Activated gamma-delta T cell treated with anti-CD3 and anti-CD28 coated beads, Interleukin-2, amount 50 U/mL, for 16 hours (primary cell): ENCODE measurements around the gene TRABD2B.

Experiments
- DNase-seq: peaks from one replicate; pipeline ENCODE4 v3.0.0-alpha.2; 2020; ENCODE audit warnings: low read depth

The TRABD2B gene

DNA sequence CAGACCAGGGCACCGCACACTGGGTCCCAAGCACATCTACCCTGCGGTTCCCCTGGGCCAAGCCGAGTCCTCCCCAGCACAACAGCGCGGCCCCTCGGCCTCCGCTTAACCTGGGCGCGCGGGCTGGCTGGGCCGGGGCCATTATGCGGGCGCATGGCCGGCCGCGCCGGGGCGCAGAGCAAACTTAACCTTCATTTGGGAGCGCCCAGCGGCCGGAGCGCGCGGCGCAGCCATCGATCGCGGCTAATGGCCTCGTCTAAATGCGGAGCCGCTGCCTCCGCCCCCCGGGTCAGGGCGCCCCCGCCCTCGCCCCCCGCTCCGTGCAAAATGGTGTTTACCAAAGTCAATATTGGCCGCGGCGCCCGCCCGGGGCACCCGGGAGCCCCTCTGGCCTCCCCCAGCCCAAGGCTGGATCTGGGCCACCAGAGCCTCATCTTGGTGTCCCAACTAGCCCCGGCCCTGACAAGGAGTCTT, 272.1 kb downstream of the TRABD2B start:
- no peak for DNase-seq

DNA sequence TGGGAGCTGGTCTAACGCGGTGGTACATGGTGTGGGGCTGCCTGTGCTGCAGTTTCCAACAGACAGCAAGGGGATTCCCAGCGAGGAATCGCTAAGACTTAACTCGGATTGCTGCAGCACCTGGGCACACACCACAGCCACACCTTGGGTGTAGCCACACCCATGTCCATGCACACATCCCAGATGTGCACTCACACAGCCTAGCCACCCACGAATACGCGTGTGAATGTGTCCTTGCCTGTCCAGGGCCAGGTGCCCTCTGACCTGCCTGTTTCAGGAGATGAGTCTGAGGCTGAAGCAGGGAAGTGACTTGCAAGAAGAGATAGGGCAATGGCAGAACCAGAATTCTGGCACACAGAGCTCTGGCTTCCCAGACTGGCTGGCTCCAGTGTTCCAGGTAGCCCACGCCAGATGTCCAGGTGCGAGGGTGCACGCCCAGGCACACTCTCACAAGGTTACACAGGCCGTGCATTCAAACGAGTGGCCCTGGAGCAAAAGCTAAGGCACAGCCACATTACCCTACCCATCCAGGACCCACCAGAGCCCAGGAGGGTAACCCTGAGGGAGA, 272.7 kb downstream of the TRABD2B start:
- DNase-seq = no peak

DNA sequence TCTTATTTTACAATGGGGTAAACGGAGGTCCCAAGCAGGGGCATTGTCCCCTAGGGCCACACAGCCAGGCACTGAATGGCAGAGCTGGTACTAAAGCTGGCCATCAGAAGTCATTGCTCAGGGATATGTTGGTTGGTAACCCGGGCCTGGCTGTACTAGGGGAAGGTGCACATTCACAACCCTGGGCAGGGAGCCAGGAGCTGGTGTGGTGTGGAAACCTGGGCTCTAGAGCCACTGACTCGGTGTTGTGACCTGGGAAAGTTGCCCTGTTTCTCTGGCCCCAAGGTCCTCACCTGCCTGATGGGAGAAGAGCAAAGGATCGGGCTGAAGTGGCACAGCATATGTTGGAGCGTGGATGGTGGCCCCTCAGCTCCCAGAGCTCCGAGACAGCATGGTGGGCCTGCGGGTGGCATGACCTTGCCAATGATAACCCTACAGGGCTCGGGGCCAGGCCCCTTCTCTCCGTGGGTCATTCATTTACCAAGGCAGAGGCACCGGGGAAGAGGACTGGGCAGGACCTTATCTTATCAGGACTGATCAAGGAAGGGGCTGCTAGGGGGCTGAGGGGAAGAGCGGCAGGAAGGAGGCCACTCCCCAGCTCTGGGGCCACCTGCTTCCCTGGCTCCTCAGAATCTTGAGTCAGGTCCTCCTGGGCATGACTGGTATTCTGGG, 274.1 kb downstream of the TRABD2B start:
- DNase-seq = no peak

DNA sequence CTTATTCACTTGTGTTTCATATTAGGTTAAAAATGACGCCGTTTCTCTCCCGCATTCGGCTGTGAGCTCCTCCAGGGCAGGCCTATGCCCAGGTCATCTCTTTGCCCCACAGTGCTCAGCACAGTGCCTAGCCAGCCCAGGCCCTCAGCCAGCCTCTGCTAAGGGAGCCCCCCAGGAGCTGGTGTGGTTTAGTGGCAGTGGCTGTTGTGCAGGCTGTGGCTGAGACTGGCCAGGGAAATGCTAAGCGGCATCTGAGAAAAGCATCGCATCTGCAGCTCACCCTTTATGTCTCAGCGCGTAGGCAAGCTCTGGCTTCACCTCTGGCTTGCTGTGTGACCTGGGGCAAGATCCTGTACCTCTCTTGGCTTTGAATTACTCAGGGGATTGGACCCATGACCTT, 275.1 kb downstream of the TRABD2B start:
- DNase-seq = no peak

DNA sequence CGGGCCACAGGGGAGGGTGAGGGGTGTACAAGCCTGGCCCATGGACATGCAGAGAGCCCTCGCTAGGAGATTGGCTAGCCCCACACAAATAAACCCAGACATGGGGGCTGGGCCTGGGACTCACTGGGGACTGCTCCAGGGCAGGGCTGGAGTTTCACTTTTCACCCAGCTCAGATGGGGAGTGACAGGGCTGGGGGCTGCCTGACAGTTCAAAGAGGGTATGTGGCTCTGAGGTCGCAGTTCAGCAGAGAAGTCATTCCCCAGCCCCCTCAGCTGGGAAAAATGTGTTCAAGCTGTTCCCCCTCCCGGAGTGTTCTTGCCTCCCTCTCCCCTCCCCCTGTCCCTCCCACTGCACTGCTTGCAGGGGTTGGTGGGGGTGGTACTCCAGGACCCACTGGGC, 277.1 kb downstream of the TRABD2B start:
- DNase-seq = no peak

DNA sequence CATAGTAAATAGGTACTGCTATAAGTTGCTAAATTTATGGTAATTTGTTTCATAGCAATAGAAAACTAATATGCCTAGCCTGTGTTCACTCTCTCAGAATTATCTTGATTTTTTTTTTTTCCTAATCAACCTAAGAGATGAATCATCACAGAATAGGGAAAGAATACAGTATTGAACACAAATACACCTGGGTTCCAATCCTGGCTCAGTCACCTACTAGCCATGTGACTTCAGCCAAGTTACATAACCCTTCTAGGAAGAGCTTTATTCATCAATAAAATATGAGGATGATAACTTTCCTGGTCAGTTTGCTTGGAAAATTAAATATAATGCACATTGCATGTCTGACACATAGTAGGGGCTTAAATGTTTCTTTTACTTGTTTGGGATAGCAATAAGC, 279.8 kb downstream of the TRABD2B start:
- no peak for DNase-seq

DNA sequence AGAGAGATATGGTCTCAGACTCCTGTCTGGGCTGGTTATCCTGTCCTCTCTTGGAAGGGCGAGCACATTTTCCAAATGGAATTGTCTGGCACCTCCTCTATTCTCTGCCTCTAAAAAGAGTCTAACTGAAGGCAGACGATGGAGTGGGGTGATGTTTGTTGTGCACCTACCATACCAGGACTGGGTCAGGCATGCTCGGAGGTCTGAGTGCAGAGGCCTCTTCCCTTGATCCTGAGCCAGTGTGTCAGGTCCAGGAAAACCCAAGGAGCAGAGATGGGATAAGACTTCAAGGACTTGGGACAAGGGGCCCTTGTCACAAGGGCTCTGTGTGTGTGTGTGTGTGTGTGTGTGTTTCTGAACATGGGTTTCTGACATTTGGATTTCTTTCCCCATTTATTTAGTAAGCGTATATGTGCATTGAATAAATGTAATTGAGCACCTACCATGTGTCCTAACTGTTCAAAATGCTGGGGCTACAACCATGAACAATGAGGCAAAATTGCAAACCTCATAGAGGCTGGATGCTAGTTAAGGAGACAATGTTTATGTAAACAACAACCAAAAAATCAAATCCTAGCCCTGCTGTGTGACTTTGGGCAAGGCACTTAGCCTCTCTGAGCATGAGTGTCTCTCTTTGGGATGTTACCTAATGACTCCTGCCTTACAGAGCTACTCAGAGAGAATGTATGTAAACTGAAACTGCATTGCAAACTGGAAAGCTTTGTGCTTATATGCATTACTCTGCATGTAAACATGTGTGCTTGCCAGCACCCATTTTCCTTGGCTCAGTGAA, 283.0 kb downstream of the TRABD2B start:
- no peak for DNase-seq

DNA sequence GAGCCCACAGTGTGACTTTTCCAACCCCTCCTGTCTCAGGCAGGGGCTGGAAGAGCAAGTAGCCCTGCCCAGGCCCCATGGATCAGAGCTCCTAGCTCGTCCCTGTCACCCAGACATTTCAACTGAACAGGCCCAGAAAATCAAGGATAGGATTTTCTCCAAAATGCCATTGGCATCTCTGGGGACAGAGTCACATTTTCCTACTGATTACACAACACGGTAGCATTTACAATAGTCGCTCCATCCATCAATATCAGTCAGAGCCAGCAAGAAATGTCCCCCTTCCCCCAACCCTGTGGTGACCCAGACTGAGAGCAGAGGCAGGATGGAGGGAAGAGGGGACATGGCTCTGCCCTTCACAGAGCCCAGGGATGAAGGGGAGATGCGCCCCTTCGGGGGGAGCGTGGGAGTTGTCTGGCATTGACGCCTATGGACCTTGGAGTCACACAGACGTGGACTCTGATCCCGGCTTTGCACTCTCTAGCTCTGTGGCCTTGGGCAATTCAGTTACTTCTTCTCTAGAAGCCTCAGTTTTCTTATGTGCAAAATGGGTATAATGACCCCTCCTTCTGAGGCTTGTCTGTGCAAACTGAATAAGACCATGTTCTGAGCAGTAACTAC, 283.7 kb downstream of the TRABD2B start:
- DNase-seq = no peak

DNA sequence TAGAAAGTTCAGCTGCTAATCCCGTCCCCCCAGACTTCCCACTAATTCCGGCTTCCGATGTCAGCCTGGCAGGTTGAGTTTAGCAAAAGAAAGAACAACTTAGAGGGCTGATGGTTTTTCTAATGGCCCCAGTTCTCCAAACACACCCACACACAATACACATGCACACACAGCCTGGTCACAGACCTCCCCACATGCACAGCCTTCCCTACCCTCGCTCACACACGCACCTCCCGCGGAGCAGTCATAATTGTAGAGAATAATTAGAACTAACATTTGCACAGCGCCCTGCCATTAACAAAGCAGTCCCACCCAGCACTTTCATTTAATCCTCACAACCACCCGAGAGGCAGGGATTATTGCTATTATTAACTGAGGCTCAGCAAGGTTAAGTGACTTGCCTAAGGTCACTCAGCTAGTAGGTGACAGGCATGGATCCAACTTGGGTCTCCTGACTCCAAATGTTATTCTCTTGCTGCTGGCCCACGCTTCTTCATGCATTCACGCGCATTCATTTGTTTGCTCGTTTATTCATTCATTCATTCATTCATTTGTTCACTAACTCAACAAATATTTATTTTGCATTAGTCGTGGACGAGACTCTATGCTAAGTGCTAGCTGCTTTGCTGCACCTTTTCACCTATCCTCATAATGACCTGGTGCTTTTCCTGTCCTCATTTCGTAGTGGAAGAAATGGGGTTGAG, 284.4 kb downstream of the TRABD2B start:
- DNase-seq = no peak

DNA sequence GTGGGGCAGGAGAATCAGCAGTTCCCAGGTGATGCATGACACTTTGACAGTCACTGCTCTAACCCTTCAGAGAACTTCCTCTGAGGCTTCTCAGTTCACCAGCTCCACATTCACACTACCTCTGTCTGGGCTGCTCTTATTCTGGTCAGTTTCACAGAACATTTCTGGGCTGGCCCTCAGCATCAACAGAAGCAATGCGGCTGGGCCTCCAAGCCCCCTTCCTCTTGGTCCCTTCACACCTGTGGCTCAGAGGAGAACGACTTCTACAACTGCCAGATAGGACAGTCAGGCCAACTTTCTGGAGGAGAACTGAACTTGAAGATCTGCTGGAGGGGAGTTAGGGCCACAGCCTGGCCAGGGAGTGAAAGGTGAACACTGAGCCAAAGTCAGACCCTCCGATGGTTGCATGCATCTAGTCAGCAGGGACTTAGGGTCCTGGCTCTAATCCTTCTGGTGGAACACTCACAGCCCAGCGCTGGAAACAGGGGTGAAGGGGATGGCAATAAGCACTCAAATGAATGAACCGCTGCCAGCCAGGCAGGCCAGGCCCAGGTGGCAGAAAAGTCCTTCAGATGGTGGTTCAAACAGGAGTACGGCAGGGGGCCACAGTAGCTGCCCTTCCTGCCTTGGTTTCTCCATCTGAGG, 285.2 kb downstream of the TRABD2B start:
- no peak for DNase-seq

DNA sequence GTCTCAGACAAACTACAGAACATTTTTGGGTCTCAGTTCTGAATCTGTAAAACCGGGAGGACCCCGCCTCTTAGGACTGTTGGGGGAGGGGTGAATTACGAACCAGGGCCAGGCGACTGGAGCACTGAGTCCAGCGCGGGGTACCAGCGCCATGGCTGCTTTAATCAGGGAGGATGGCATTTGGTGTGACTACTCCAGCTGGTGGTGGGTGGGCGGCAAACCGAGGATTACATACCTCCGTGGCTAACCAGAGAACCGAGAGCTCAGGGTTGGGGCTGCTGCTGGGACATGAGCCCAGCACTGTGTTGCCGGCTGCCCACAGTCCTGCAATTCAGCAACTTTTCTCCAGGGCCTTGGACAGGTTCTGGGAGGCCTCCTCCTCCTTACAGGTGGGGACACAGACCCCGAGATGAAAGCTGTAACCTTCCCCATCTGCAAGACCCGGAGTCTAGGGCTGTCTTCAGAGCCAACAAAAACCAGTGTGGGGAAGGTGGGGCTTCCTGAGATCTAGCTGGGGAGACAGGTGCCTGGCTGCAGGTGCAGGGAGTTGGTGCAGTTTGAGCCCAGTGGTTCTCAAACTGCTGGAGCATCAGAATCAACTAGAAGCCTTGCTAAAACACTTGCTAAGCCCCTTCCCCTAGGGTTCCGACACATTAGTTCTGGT, 285.9 kb downstream of the TRABD2B start:
- DNase-seq = no peak
